ENCODE data around the gene IFI16.
"Not testable (repeated sequence)": the region's sequence is repeated elsewhere in the genome, so short reads cannot be mapped to it uniquely, and the experiment has no call there.

IFI16 gene

DNA sequence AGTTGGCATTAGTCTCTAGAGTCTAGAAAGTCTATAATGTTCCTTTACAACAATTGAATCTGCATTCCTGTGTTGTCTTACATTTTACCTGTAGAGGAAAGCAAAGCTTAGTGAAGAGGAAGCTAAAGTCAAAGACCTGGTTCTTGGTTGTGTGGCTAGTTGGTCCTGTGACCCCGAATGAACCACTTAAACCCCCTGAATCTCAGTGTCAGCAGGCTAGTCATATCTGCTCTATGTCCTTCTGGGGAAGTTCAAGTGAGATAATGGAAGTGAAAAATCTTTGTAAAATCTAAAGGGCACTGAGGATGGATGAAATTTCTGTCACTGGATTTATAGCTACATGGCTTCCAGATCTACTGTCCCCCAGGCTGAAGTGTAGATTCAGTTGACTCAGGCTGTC, 90.9 kb downstream of the IFI16 start (continued):
- TF ChIP-seq, protein P1, sequence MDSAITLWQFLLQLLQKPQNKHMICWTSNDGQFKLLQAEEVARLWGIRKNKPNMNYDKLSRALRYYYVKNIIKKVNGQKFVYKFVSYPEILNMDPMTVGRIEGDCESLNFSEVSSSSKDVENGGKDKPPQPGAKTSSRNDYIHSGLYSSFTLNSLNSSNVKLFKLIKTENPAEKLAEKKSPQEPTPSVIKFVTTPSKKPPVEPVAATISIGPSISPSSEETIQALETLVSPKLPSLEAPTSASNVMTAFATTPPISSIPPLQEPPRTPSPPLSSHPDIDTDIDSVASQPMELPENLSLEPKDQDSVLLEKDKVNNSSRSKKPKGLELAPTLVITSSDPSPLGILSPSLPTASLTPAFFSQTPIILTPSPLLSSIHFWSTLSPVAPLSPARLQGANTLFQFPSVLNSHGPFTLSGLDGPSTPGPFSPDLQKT (IDR thresholded peaks at IDR 0.05; ENCODE audit: borderline replicate concordance, low read depth, low read length): no peak
- TF ChIP-seq ZNF654 (tag by site-specific recombination; IDR thresholded peaks at IDR 0.05; ENCODE audit: low read depth): no peak
- no peak for TF ChIP-seq ZNF157 (tag by site-specific recombination; IDR thresholded peaks at IDR 0.05)
- no peak for TF ChIP-seq ZNF548 (tag by site-specific recombination; IDR thresholded peaks at IDR 0.05)
- TF ChIP-seq GLIS1 (tag by site-specific recombination; IDR thresholded peaks at IDR 0.05): no peak
- no peak for TF ChIP-seq ZNF146 (tag by site-specific recombination; IDR thresholded peaks at IDR 0.05)
- TF ChIP-seq, protein P2, sequence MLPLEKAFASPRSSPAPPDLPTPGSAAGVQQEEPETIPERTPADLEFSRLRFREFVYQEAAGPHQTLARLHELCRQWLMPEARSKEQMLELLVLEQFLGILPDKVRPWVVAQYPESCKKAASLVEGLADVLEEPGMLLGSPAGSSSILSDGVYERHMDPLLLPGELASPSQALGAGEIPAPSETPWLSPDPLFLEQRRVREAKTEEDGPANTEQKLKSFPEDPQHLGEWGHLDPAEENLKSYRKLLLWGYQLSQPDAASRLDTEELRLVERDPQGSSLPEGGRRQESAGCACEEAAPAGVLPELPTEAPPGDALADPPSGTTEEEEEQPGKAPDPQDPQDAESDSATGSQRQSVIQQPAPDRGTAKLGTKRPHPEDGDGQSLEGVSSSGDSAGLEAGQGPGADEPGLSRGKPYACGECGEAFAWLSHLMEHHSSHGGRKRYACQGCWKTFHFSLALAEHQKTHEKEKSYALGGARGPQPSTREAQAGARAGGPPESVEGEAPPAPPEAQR (tag by site-specific recombination; IDR thresholded peaks at IDR 0.05): no peak
- TF ChIP-seq ZNF629 (tag by site-specific recombination; IDR thresholded peaks at IDR 0.05): no peak
- TF ChIP-seq, protein P3, sequence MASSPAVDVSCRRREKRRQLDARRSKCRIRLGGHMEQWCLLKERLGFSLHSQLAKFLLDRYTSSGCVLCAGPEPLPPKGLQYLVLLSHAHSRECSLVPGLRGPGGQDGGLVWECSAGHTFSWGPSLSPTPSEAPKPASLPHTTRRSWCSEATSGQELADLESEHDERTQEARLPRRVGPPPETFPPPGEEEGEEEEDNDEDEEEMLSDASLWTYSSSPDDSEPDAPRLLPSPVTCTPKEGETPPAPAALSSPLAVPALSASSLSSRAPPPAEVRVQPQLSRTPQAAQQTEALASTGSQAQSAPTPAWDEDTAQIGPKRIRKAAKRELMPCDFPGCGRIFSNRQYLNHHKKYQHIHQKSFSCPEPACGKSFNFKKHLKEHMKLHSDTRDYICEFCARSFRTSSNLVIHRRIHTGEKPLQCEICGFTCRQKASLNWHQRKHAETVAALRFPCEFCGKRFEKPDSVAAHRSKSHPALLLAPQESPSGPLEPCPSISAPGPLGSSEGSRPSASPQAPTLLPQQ (tag by site-specific recombination; IDR thresholded peaks at IDR 0.05): no peak
- TF ChIP-seq ZNF777 (tag by site-specific recombination; IDR thresholded peaks at IDR 0.05; ENCODE audit: borderline replicate concordance): no peak
- TF ChIP-seq, protein P4, sequence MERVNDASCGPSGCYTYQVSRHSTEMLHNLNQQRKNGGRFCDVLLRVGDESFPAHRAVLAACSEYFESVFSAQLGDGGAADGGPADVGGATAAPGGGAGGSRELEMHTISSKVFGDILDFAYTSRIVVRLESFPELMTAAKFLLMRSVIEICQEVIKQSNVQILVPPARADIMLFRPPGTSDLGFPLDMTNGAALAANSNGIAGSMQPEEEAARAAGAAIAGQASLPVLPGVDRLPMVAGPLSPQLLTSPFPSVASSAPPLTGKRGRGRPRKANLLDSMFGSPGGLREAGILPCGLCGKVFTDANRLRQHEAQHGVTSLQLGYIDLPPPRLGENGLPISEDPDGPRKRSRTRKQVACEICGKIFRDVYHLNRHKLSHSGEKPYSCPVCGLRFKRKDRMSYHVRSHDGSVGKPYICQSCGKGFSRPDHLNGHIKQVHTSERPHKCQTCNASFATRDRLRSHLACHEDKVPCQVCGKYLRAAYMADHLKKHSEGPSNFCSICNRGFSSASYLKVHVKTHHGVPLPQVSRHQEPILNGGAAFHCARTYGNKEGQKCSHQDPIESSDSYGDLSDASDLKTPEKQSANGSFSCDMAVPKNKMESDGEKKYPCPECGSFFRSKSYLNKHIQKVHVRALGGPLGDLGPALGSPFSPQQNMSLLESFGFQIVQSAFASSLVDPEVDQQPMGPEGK (tag by site-specific recombination; IDR thresholded peaks at IDR 0.05): no peak
- TF ChIP-seq ZNF596 (tag by site-specific recombination; IDR thresholded peaks at IDR 0.05): no peak
- no peak for TF ChIP-seq KLF10 (tag by site-specific recombination; IDR thresholded peaks at IDR 0.05)

DNA sequence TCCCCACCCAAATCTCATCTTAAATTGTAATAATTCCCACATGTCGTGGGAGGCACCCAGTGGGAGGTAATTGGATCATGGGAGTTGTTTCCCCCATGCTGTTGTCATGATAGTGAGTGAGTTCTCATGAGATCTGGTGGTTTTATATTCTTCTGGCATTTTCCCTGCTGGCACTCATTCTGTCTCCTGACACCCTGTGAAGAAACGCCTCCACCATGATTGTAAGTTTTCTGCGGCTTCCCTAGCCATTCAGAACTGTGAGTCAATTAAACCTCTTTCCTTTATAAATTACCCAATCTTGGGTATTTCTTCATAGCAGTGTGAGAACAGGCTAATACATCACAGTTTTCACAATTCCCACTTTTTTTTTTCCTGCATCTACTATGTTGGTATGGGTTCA, 93.3 kb downstream of the IFI16 start:
- H3K4me3 ChIP-seq (ENCODE audit: low read depth, low read length); POLR2A ChIA-PET; H3K4me1 ChIP-seq (ENCODE audit: control insufficient read depth, insufficient read depth, low read length); H3K27ac ChIP-seq (ENCODE audit: extremely low read depth, low read depth, low read length); H3K36me3 ChIP-seq (ENCODE audit: control insufficient read depth in 2 of 2, insufficient read depth in 1 of 2, low read length in 2 of 2); H3K9me3 ChIP-seq (ENCODE audit: control insufficient read depth, insufficient read depth, low read depth, low read length); CTCF ChIA-PET: not testable (repeated sequence)

All from HEK293 (cell line).